H1 (cell line): ENCODE results near the gene CHD6.

Source experiments
- BACH1 ChIP-seq: IDR thresholded peaks from 2 replicates; pipeline ENCODE4 v1.6.1; 2012; ENCODE audit warnings: low read length, improper control_type of control experiment
- CEBPB ChIP-seq: IDR thresholded peaks from 2 replicates; pipeline ENCODE4 v1.6.1; 2012; ENCODE audit warnings: low read depth, low read length
- EGR1 ChIP-seq: IDR thresholded peaks from 2 replicates; pipeline ENCODE4 v1.6.1; 2011; ENCODE audit warnings: low read depth, low read length, borderline replicate concordance
- EP300 ChIP-seq, 2 experiments: IDR thresholded peaks; 1 replicate in 1 of 2; 2 replicates in 1 of 2; pipeline ENCODE4 v1.6.1; 2011 to 2012; ENCODE audit warnings: low read depth in 2 of 2, low read length in 2 of 2, mild to moderate bottlenecking in 2 of 2, borderline replicate concordance in 1 of 2, inconsistent platforms in 1 of 2, moderate library complexity in 1 of 2
- FOSL1 ChIP-seq: IDR thresholded peaks from 2 replicates; pipeline ENCODE4 v1.6.1; 2011; ENCODE audit warnings: mild to moderate bottlenecking, low read depth, low read length, moderate library complexity; ENCODE audit not compliant: insufficient read depth
- HDAC6 ChIP-seq: IDR thresholded peaks from one replicate; pipeline ENCODE4 v1.7.1; 2012; ENCODE audit warnings: low read depth, mild to moderate bottlenecking, inconsistent platforms, low read length, moderate library complexity
- KDM1A ChIP-seq: fragments of 200-600, 300-600 bp; sonication (generic); IDR thresholded peaks from 2 replicates; pipeline ENCODE4 v1.7.1; 2016; ENCODE audit warnings: mild to moderate bottlenecking, low read length, borderline replicate concordance
- POLR2A ChIP-seq, 2 experiments: IDR thresholded peaks; 1 replicate in 1 of 2; 2 replicates in 1 of 2; pipeline ENCODE4 v1.6.1; 2011; ENCODE audit warnings: low read depth in 2 of 2, low read length in 2 of 2, mild to moderate bottlenecking in 2 of 2; ENCODE audit errors: control extremely low read depth in 1 of 2
- POU5F1 ChIP-seq: IDR thresholded peaks from 2 replicates; pipeline ENCODE4 v1.6.1; 2011; ENCODE audit warnings: low read depth, mild to moderate bottlenecking, low read length, moderate library complexity
- RAD21 ChIP-seq, 2 experiments: IDR thresholded peaks in 1 of 2; conservative IDR thresholded peaks in 1 of 2; 2 replicates each; pipeline ENCODE4 v1.6.1; 2011; ENCODE audit warnings: low read depth in 2 of 2, low read length in 2 of 2, improper control_type of control experiment in 1 of 2, inconsistent platforms in 1 of 2, mild to moderate bottlenecking in 1 of 2, moderate library complexity in 1 of 2
- SP1 ChIP-seq: IDR thresholded peaks from 2 replicates; pipeline ENCODE4 v1.6.1; 2011; ENCODE audit warnings: low read depth, low read length
- TCF12 ChIP-seq: IDR thresholded peaks from 2 replicates; pipeline ENCODE4 v1.6.1; 2011; ENCODE audit warnings: low read depth, mild to moderate bottlenecking, low read length
- TF ChIP-seq, protein P1 (sequence below), 3 experiments: IDR thresholded peaks; 1 replicate in 2 of 3; 2 replicates in 1 of 3; pipeline versions ENCODE4 v1.5.1 to v1.6.1; 2011; ENCODE audit warnings: low read length in 3 of 3, mild to moderate bottlenecking in 3 of 3, inconsistent platforms in 2 of 3, low read depth in 1 of 3, moderate library complexity in 1 of 3; ENCODE audit not compliant: insufficient read depth in 1 of 3; ENCODE audit errors: control extremely low read depth in 1 of 3
- TF ChIP-seq, protein P2 (sequence below): IDR thresholded peaks from 2 replicates; pipeline ENCODE4 v1.6.1; 2012; ENCODE audit warnings: inconsistent platforms

DNA sequence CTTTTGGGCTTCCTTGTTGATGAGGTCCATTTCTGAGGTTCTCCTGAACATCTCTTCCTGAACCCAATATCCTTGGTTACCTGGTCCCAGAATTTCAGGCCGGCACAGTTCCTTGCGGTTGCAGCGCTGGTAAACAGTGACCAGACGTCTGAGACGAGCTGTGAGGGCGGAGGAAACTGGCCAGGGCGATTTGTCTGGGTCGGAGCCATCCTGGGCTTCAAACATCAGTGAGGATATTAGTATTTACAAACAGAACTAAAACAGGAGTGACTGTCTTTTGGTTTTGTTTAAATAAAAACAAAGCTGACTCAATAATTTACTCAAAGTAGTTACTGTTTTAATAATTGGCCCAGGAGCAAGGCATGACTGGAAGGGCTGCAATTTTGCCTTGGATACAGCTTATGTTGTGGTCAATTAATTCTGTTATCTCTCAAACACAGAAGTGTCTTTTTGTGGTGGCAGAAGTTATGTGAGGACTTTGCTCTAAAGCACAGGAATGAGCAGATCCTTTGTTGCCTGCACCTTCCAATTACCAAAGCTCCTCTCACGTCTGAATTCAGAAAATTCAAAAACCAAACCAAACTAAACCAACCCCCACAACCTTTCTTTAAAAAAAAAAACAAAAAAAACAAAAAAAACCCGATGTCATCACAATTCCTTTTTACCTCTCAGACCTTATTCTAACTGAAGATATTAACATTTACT lies 192.8 kb downstream of the CHD6 start:
- TF ChIP-seq, protein P1, sequence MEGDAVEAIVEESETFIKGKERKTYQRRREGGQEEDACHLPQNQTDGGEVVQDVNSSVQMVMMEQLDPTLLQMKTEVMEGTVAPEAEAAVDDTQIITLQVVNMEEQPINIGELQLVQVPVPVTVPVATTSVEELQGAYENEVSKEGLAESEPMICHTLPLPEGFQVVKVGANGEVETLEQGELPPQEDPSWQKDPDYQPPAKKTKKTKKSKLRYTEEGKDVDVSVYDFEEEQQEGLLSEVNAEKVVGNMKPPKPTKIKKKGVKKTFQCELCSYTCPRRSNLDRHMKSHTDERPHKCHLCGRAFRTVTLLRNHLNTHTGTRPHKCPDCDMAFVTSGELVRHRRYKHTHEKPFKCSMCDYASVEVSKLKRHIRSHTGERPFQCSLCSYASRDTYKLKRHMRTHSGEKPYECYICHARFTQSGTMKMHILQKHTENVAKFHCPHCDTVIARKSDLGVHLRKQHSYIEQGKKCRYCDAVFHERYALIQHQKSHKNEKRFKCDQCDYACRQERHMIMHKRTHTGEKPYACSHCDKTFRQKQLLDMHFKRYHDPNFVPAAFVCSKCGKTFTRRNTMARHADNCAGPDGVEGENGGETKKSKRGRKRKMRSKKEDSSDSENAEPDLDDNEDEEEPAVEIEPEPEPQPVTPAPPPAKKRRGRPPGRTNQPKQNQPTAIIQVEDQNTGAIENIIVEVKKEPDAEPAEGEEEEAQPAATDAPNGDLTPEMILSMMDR (IDR thresholded peaks at IDR 0.05; ENCODE audit: control extremely low read depth in 1 of 3, insufficient read depth in 1 of 3, low read depth in 1 of 3, low read length in 3 of 3), result no peak
- TF ChIP-seq POLR2A (IDR thresholded peaks at IDR 0.05; ENCODE audit: control extremely low read depth in 1 of 2, low read depth in 2 of 2, low read length in 2 of 2) (no peak), CEBPB (no peak), POU5F1 (no peak), RAD21 (IDR thresholded peaks at IDR 0.05 in 1 of 2, conservative IDR thresholded peaks at IDR 0.05 in 1 of 2; ENCODE audit: low read depth in 2 of 2, low read length in 2 of 2) (no peak), BACH1 (no peak), FOSL1 (no peak), EGR1 (no peak), HDAC6 (no peak), KDM1A (no peak), TCF12 (no peak), EP300 (IDR thresholded peaks at IDR 0.05; ENCODE audit: borderline replicate concordance in 1 of 2, low read depth in 2 of 2, low read length in 2 of 2) (no peak), SP1 (no peak)
- TF ChIP-seq, protein P2, sequence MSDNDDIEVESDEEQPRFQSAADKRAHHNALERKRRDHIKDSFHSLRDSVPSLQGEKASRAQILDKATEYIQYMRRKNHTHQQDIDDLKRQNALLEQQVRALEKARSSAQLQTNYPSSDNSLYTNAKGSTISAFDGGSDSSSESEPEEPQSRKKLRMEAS, result no peak
